Gastrocnemius medialis (tissue), 4 donors: ENCODE data around the gene ZNF516. TPM values are rescaled to one million over a fixed set of nuclear protein-coding genes. Genes with fewer than 3 reads are reported as not detected.
A peak's percentile ranks its signal among the peaks of the same experiment; 100 is the strongest.
"Not testable (repeated sequence)": the region's sequence is repeated elsewhere in the genome, so short reads cannot be mapped to it uniquely, and the experiment has no call there.

Experiments
- ATAC-seq, 2 donors: fragments of 150-250 bp; one replicate each; pipeline ENCODE4 v1.9.1; 2016
- DNase-seq, 2 donors: peaks; one replicate each; pipeline ENCODE4 v3.0.0-alpha.2; 2019
- H3K27ac ChIP-seq, 4 donors: fragments of 200-600 bp; sonication (generic); 1 replicate in 1 of 4; 2 replicates in 3 of 4; pipeline ENCODE4 v1.5.1; 2016 to 2018; ENCODE audit warnings: mild to moderate bottlenecking in 2 of 4, moderate library complexity in 1 of 4
- H3K27me3 ChIP-seq, 3 donors: fragments of 200-600 bp; sonication (generic) in 2 of 3; 1 replicate in 1 of 3; 2 replicates in 2 of 3; pipeline versions ENCODE4 v1.5.1 to v1.6.0; 2016 to 2019; ENCODE audit warnings: mild to moderate bottlenecking in 1 of 3, moderate library complexity in 1 of 3
- H3K36me3 ChIP-seq, 2 donors: fragments of 200-600 bp; sonication (generic) in 1 of 2; one replicate each; pipeline ENCODE4 v1.5.1; 2017 to 2018
- H3K4me1 ChIP-seq, 2 donors: fragments of 200-600 bp; sonication (generic) in 1 of 2; one replicate each; pipeline ENCODE4 v1.5.1; 2016 to 2017; ENCODE audit warnings: mild to moderate bottlenecking in 2 of 2
- H3K4me3 ChIP-seq, 4 donors: fragments of 200-600 bp; sonication (generic) in 3 of 4; 1 replicate in 1 of 4; 2 replicates in 3 of 4; pipeline ENCODE4 v1.5.1; 2016 to 2019; ENCODE audit warnings: mild to moderate bottlenecking in 2 of 4
- H3K9me3 ChIP-seq, 3 donors: fragments of 200-600 bp; sonication (generic) in 2 of 3; 1 replicate in 1 of 3; 2 replicates in 2 of 3; pipeline ENCODE4 v1.5.1; 2016 to 2019
- POLR2A ChIP-seq, 2 donors: fragments of 450-650 bp; IDR thresholded peaks; one replicate each; pipeline ENCODE4 v1.6.1; 2017; ENCODE audit warnings: antibody characterized with exemption in 2 of 2, mild to moderate bottlenecking in 2 of 2, moderate library complexity in 2 of 2
- in situ Hi-C, 4 donors: fragments of 200-750 bp; cut with MboI; loops; one replicate each; pipeline versions ENCODE4 v1.15.0 to v1.8.0; 2017; ENCODE audit warnings: low sequenced_read_pairs in 4 of 4
- intact Hi-C: fragments of 100-400 bp; cut with DNase I; formaldehyde crosslinking; loops from one replicate; pipeline ENCODE4 v1.15.1; 2023; ENCODE audit warnings: low total_unique reads
- total RNA-seq, 4 donors: library from RNA; depleted of rRNA; stranded (reverse); fragments of >200 nt; gene quantifications; one replicate each; pipeline versions ENCODE4 v1.1.0 to v1.2.3, GENCODE V29; 2016
- TF ChIP-seq, protein P1 (sequence below), 5 experiments: fragments of 450-650 bp in 3 of 5; fragments of 200-600 bp in 2 of 5; sonication (generic) in 2 of 5; IDR thresholded peaks in 4 of 5; conservative IDR thresholded peaks in 1 of 5; 1 replicate in 4 of 5; 2 replicates in 1 of 5; pipeline ENCODE4 v1.5.1; 2016 to 2019; ENCODE audit warnings: antibody characterized with exemption in 5 of 5, mild to moderate bottlenecking in 3 of 5, moderate library complexity in 3 of 5

ZNF516 gene
- total RNA-seq, 4 donors from 2014 or later: 8.4 to 19.3 (median 12.4) TPM

DNA sequence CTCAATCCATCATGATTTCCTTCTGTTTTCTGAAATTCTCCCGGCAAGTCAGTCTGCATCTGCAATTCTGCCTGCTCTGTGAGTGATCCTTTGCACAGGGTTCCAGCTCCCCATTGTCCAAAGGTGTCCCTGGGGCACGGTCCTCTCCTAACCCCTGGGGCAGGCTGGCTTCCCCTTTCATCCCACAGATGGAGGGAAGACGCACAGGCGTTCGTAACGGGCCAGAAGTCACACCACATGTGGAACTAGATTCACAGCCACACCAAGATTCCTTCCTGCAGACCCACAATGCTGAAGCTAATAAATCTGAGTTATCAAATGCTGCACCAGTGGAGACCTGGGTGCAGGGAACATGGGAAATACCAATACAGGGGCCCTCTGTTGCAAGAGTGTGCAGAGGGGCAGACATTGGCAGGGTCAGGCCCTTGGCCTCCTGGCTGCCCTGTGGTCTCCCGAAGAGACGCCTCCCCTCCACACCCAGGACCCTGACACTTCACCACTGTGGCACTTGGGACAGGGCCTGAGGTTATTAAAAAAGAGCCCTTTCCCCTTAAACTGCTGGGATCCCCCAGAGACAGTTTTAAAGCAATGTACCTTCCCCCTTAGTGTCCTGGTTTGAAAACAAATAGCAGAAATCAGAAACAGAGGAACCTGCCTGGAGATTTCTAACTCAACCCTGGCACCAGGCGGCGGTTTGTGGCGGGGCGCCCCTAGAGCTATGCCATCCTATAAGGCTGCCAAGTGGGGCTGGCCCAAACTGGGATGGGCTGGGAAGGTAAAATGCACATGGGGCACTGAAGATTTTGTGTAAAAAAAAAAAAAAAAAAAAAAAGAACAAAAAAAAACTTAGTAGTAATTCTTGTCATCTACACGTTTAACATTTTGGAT is 15.4 kb downstream of the ZNF516 start:
- Histone ChIP-seq H3K36me3 (no peaks in the 10 kb centered on the region), H3K27me3 (no peaks in the 10 kb centered on the region), H3K27ac (peak overlapping the region in 2 of 4 donors; percentile 33 to 48), H3K9me3 (no peaks in the 10 kb centered on the region), H3K4me3 (no peak overlapping the region), H3K4me1 (peaks cover 29 to 33% of the 10 kb centered on the region in 2 donors)
- no peak for ATAC-seq
- TF ChIP-seq, protein P1, sequence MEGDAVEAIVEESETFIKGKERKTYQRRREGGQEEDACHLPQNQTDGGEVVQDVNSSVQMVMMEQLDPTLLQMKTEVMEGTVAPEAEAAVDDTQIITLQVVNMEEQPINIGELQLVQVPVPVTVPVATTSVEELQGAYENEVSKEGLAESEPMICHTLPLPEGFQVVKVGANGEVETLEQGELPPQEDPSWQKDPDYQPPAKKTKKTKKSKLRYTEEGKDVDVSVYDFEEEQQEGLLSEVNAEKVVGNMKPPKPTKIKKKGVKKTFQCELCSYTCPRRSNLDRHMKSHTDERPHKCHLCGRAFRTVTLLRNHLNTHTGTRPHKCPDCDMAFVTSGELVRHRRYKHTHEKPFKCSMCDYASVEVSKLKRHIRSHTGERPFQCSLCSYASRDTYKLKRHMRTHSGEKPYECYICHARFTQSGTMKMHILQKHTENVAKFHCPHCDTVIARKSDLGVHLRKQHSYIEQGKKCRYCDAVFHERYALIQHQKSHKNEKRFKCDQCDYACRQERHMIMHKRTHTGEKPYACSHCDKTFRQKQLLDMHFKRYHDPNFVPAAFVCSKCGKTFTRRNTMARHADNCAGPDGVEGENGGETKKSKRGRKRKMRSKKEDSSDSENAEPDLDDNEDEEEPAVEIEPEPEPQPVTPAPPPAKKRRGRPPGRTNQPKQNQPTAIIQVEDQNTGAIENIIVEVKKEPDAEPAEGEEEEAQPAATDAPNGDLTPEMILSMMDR (IDR thresholded peaks at IDR 0.05 in 4 of 5, conservative IDR thresholded peaks at IDR 0.05 in 1 of 5): no peak
- TF ChIP-seq POLR2A (IDR thresholded peaks at IDR 0.05): no peak
- intact Hi-C loops (loop anchor here (5.0 kb wide), 1 partner anchor 82 kb away; no protein-coding TSS in a partner anchor), in situ Hi-C loops (no loop called here)
- no peak for DNase-seq

GRCh38 chr18:76476665-76477561 is 18.1 kb downstream of the ZNF516 start:
- H3K4me3 ChIP-seq: peak overlapping the region; percentile 14 to 36 (median 34)
- no peaks in the 10 kb centered on the region for H3K27me3 ChIP-seq
- in situ Hi-C loops (no loop called here), intact Hi-C loops (loop anchor here (2.0 to 5.0 kb wide), 2 partner anchors 26 to 80 kb away; no protein-coding TSS in a partner anchor)
- H3K36me3 ChIP-seq: no peaks in the 10 kb centered on the region
- peaks cover 38 to 45% of the 10 kb centered on the region in 2 donors for H3K4me1 ChIP-seq
- ATAC-seq: peak; percentile 21 to 51
- H3K9me3 ChIP-seq: no peaks in the 10 kb centered on the region
- no peak for TF ChIP-seq POLR2A (IDR thresholded peaks at IDR 0.05)
- TF ChIP-seq, protein P1 (IDR thresholded peaks at IDR 0.05 in 4 of 5, conservative IDR thresholded peaks at IDR 0.05 in 1 of 5): no peak
- H3K27ac ChIP-seq: peak overlapping the region; percentile 67 to 79 (median 72)
- no peak for DNase-seq

- TF ChIP-seq, protein P1 (IDR thresholded peaks at IDR 0.05 in 4 of 5, conservative IDR thresholded peaks at IDR 0.05 in 1 of 5): peak; percentile 17 to 50 (median 45)
- TF ChIP-seq POLR2A (IDR thresholded peaks at IDR 0.05): no peak
- H3K36me3 ChIP-seq: no peaks in the 10 kb centered on the region
- no peaks in the 10 kb centered on the region for H3K9me3 ChIP-seq
- DNase-seq: peak in 1 of 2 donors; percentile 80
- H3K4me3 ChIP-seq: peak overlapping the region; percentile 29 to 52 (median 34)
- H3K27ac ChIP-seq: peak overlapping the region; percentile 67 to 79 (median 72)
- no peaks in the 10 kb centered on the region for H3K27me3 ChIP-seq
- in situ Hi-C loops: no loop called here
- intact Hi-C loops: loop anchor here (2.0 to 5.0 kb wide), 2 partner anchors 25 to 78 kb away; no protein-coding TSS in a partner anchor
- peaks cover 44 to 52% of the 10 kb centered on the region in 2 donors for H3K4me1 ChIP-seq
- ATAC-seq: peak; percentile 63 to 90
These were observed 19.4 kb downstream of the ZNF516 start for GRCh38 chr18:76475450-76476194.

DNA sequence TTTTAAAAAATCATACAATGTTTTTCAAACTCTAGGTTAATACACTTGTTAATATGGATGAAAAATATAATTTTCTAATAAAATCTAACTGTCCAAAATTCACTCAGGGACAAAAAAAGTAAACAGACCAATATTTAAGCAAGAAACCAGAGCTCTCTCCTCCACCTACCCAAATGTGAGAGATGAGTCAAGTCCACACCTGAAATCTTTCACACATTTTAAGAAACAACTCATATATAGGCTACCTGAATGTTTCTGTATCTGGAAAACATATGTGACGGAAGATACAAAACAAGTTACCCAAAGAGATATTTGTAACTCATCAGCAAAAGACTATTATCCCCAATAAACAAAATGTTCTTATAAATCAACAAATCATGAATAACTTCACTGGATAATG is 20.2 kb downstream of the ZNF516 start:
- intact Hi-C loops: loop anchor here (5.0 kb wide), 1 partner anchor 78 kb away; no protein-coding TSS in a partner anchor
- peak overlapping the region; percentile 14 to 79 (median 68) for H3K27ac ChIP-seq

GRCh38 chr18:76473521-76473920 is 21.5 kb downstream of the ZNF516 start:
- H3K4me3 ChIP-seq, H3K27me3 ChIP-seq, DNase-seq, ATAC-seq, H3K36me3 ChIP-seq, H3K27ac ChIP-seq, intact Hi-C loops, in situ Hi-C loops, H3K9me3 ChIP-seq: not testable (repeated sequence)
- H3K4me1 ChIP-seq: peaks cover 61 to 67% of the 10 kb centered on the region in 2 donors

More for the DNA sequence above, 20.2 kb downstream of the ZNF516 start:
- H3K4me3 ChIP-seq: peak overlapping the region; percentile 29 to 52 (median 34)
- in situ Hi-C loops: no loop called here
- DNase-seq (no peak), ATAC-seq (no peak)
- H3K4me1 ChIP-seq: peaks cover 51 to 60% of the 10 kb centered on the region in 2 donors
- H3K9me3 ChIP-seq: no peaks in the 10 kb centered on the region
- H3K27me3 ChIP-seq: no peaks in the 10 kb centered on the region
- TF ChIP-seq, protein P1 (IDR thresholded peaks at IDR 0.05 in 4 of 5, conservative IDR thresholded peaks at IDR 0.05 in 1 of 5): no peak
- TF ChIP-seq POLR2A (IDR thresholded peaks at IDR 0.05): no peak
- no peaks in the 10 kb centered on the region for H3K36me3 ChIP-seq
